Measurements from ENCODE around the gene CTAG1B.

GRCh38 chrX:154648931-154649330 lies 29.8 kb upstream of the CTAG1B start:
- TF ChIP-seq, protein P1, sequence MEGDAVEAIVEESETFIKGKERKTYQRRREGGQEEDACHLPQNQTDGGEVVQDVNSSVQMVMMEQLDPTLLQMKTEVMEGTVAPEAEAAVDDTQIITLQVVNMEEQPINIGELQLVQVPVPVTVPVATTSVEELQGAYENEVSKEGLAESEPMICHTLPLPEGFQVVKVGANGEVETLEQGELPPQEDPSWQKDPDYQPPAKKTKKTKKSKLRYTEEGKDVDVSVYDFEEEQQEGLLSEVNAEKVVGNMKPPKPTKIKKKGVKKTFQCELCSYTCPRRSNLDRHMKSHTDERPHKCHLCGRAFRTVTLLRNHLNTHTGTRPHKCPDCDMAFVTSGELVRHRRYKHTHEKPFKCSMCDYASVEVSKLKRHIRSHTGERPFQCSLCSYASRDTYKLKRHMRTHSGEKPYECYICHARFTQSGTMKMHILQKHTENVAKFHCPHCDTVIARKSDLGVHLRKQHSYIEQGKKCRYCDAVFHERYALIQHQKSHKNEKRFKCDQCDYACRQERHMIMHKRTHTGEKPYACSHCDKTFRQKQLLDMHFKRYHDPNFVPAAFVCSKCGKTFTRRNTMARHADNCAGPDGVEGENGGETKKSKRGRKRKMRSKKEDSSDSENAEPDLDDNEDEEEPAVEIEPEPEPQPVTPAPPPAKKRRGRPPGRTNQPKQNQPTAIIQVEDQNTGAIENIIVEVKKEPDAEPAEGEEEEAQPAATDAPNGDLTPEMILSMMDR (IDR thresholded peaks at IDR 0.05; ENCODE audit: borderline replicate concordance, extremely low read depth, low read length, poor library complexity, severe bottlenecking), result no peak
- no peak for TF ChIP-seq EZH2 (IDR thresholded peaks at IDR 0.05; ENCODE audit: borderline replicate concordance, low read depth, low read length, severe bottlenecking)
